Kidney epithelial cell (primary cell): ENCODE results near the gene PASK. TPM values are rescaled to one million over a fixed set of nuclear protein-coding genes. Genes with fewer than 3 reads are reported as not detected.

ENCODE experiments used
- DNase-seq: peaks from one replicate; pipeline ENCODE4 v3.0.0-alpha.2; 2010; ENCODE audit warnings: low read depth
- H3K27me3 ChIP-seq: 2 replicates; pipeline ENCODE4 v1.6.0; 2011; ENCODE audit warnings: low read length; ENCODE audit not compliant: control insufficient read depth, insufficient read depth
- H3K36me3 ChIP-seq: 2 replicates; pipeline ENCODE4 v1.5.1; 2011; ENCODE audit warnings: low read length; ENCODE audit not compliant: control insufficient read depth, insufficient read depth
- H3K4me3 ChIP-seq: 2 replicates; pipeline ENCODE4 v1.5.1; 2011; ENCODE audit warnings: low read depth, mild to moderate bottlenecking, control low read depth, low read length
- CTCF ChIP-seq: IDR thresholded peaks from 2 replicates; pipeline ENCODE4 v1.5.1; 2011; ENCODE audit warnings: mild to moderate bottlenecking, moderate library complexity, low read length, control low read depth, inconsistent platforms; ENCODE audit not compliant: insufficient read depth, poor library complexity, severe bottlenecking
- total RNA-seq: library from RNA; depleted of rRNA; stranded (reverse); fragments of >200 nt; gene quantifications from 2 replicates; pipeline ENCODE4 v1.2.3, GENCODE V29; 2015

PASK gene
- total RNA-seq, 1 donor from 2014 or later = 8.3 TPM

GRCh38 chr2:241125626-241126025, 23.6 kb downstream of the PASK start:
- Histone ChIP-seq H3K4me3 (no peak overlapping the region), H3K36me3 (peaks cover 1% of the 10 kb centered on the region), H3K27me3 (no peaks in the 10 kb centered on the region)
- no peak for TF ChIP-seq CTCF
- DNase-seq = no peak

GRCh38 chr2:241123816-241124536, 25.3 kb downstream of the PASK start:
- no peak for TF ChIP-seq CTCF
- H3K36me3 ChIP-seq = peaks cover 1% of the 10 kb centered on the region
- H3K27me3 ChIP-seq = no peaks in the 10 kb centered on the region
- DNase-seq = no peak
- no peak overlapping the region for H3K4me3 ChIP-seq

GRCh38 chr2:241122376-241123002, 26.8 kb downstream of the PASK start:
- no peaks in the 10 kb centered on the region for H3K27me3 ChIP-seq
- TF ChIP-seq CTCF = no peak
- peaks cover 1% of the 10 kb centered on the region for H3K36me3 ChIP-seq
- H3K4me3 ChIP-seq = no peak overlapping the region
- DNase-seq = no peak

- no peak for TF ChIP-seq CTCF
- Histone ChIP-seq H3K36me3 (peaks cover 1% of the 10 kb centered on the region), H3K4me3 (no peak overlapping the region), H3K27me3 (no peaks in the 10 kb centered on the region)
- no peak for DNase-seq
These were observed 28.3 kb downstream of the PASK start for GRCh38 chr2:241121008-241121407.

GRCh38 chr2:241120440-241120839, 28.8 kb downstream of the PASK start:
- no peak for TF ChIP-seq CTCF
- no peak overlapping the region for H3K4me3 ChIP-seq
- H3K27me3 ChIP-seq = no peaks in the 10 kb centered on the region
- peaks cover 1% of the 10 kb centered on the region for H3K36me3 ChIP-seq
- no peak for DNase-seq
